B cell (primary cell): Measurements from ENCODE around the gene CTBP2.

Experiments used
- EZH2 ChIP-seq: IDR thresholded peaks from 2 replicates; pipeline ENCODE4 v1.6.1; 2012; ENCODE audit warnings: borderline replicate concordance, low read depth, mild to moderate bottlenecking, moderate library complexity, low read length; ENCODE audit not compliant: insufficient read depth, poor library complexity, severe bottlenecking
- TF ChIP-seq, protein P1 (sequence below): fragments of 200-600 bp; IDR thresholded peaks from one replicate; pipeline ENCODE4 v1.8.0; 2022; ENCODE audit warnings: antibody characterized with exemption, mild to moderate bottlenecking

- no peak for TF ChIP-seq EZH2
- TF ChIP-seq, protein P1, sequence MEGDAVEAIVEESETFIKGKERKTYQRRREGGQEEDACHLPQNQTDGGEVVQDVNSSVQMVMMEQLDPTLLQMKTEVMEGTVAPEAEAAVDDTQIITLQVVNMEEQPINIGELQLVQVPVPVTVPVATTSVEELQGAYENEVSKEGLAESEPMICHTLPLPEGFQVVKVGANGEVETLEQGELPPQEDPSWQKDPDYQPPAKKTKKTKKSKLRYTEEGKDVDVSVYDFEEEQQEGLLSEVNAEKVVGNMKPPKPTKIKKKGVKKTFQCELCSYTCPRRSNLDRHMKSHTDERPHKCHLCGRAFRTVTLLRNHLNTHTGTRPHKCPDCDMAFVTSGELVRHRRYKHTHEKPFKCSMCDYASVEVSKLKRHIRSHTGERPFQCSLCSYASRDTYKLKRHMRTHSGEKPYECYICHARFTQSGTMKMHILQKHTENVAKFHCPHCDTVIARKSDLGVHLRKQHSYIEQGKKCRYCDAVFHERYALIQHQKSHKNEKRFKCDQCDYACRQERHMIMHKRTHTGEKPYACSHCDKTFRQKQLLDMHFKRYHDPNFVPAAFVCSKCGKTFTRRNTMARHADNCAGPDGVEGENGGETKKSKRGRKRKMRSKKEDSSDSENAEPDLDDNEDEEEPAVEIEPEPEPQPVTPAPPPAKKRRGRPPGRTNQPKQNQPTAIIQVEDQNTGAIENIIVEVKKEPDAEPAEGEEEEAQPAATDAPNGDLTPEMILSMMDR, result no peak
Measured at GRCh38 chr10:125205431-125205830, 45.1 kb upstream of the CTBP2 start.
